ENCODE measurements around the gene TBL3.

- TF ChIP-seq CTCF (IDR thresholded peaks at IDR 0.05; ENCODE audit: low read length), result no peak
- no peak for TF ChIP-seq EZH2 (optimal IDR thresholded peaks at IDR 0.05; ENCODE audit: low read depth, low read length)
These were observed 5.4 kb downstream of the TBL3 start for GRCh38 chr16:1976951-1977874.

Data from MM.1S (cell line).